OCI-LY3 (cell line): Measurements from ENCODE around the gene ILRUN.

Experiments used
- EZH2phosphoT487 ChIP-seq: fragments of 200-600 bp; shearing (Covaris generic); IDR thresholded peaks from 2 replicates; pipeline ENCODE4 v1.6.1; 2018; ENCODE audit warnings: antibody characterized with exemption, mixed run types, low read depth
- TF ChIP-seq, protein P1 (sequence below): fragments of 200-600, 300-600 bp; sonication (generic); IDR thresholded peaks from 2 replicates; pipeline ENCODE4 v1.5.1; 2014; ENCODE audit warnings: antibody characterized with exemption, low read length, low read depth

DNA sequence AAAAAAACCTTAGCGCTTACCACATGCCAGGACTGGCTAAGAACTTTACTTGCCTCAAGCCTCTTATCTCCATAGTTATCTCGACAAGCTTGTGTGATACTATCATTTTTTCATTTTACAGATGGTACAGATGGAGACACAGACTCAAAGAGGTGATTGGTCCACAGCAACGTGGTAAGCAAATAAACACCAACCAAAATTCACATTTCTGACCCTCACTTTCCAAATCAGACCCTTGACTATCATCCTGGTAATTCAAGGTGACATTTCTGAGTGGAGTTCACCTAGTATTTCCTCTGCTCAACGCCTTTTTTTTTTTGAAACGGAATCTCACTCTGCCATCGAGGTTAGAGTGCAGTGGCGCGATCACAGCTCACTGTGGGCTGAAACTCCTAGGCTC is 25.9 kb upstream of the ILRUN start:
- TF ChIP-seq, protein P1, sequence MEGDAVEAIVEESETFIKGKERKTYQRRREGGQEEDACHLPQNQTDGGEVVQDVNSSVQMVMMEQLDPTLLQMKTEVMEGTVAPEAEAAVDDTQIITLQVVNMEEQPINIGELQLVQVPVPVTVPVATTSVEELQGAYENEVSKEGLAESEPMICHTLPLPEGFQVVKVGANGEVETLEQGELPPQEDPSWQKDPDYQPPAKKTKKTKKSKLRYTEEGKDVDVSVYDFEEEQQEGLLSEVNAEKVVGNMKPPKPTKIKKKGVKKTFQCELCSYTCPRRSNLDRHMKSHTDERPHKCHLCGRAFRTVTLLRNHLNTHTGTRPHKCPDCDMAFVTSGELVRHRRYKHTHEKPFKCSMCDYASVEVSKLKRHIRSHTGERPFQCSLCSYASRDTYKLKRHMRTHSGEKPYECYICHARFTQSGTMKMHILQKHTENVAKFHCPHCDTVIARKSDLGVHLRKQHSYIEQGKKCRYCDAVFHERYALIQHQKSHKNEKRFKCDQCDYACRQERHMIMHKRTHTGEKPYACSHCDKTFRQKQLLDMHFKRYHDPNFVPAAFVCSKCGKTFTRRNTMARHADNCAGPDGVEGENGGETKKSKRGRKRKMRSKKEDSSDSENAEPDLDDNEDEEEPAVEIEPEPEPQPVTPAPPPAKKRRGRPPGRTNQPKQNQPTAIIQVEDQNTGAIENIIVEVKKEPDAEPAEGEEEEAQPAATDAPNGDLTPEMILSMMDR: no peak
- no peak for TF ChIP-seq EZH2phosphoT487
